Parathyroid adenoma (tissue), 2 donors: ENCODE data around the gene SLC25A1.

Source experiments
- H2AFZ ChIP-seq: fragments of 300-600 bp; sonication (generic); one replicate; pipeline ENCODE4 v1.7.0; 2017; ENCODE audit warnings: antibody characterized with exemption, mild to moderate bottlenecking
- H3K27ac ChIP-seq: fragments of 300-600 bp; sonication (generic); one replicate; pipeline ENCODE4 v1.7.0; 2017
- H3K27me3 ChIP-seq: fragments of 300-600 bp; sonication (generic); one replicate; pipeline ENCODE4 v1.7.0; 2017; ENCODE audit warnings: low read length; ENCODE audit not compliant: control insufficient read depth, insufficient read depth
- H3K36me3 ChIP-seq: fragments of 300-600 bp; sonication (generic); one replicate; pipeline ENCODE4 v1.7.0; 2017; ENCODE audit warnings: low read length; ENCODE audit not compliant: control insufficient read depth, insufficient read depth
- H3K4me1 ChIP-seq: fragments of 300-600 bp; sonication (generic); one replicate; pipeline ENCODE4 v1.7.0; 2017; ENCODE audit warnings: control low read depth
- H3K4me2 ChIP-seq: fragments of 300-600 bp; sonication (generic); one replicate; pipeline ENCODE4 v1.7.0; 2017; ENCODE audit warnings: low read length
- H3K4me3 ChIP-seq: fragments of 300-600 bp; sonication (generic); one replicate; pipeline ENCODE4 v1.7.0; 2017; ENCODE audit warnings: low read depth, low read length
- H3K79me2 ChIP-seq: fragments of 300-600 bp; sonication (generic); one replicate; pipeline ENCODE4 v1.7.0; 2017; ENCODE audit warnings: control low read depth
- H3K9ac ChIP-seq: fragments of 300-600 bp; sonication (generic); one replicate; pipeline ENCODE4 v1.7.0; 2017; ENCODE audit warnings: mild to moderate bottlenecking
- H3K9me3 ChIP-seq: fragments of 300-600 bp; sonication (generic); one replicate; pipeline ENCODE4 v1.7.0; 2017; ENCODE audit warnings: low read length; ENCODE audit not compliant: control insufficient read depth
- TF ChIP-seq, protein P1 (sequence below): fragments of 300-600 bp; sonication (generic); IDR thresholded peaks from one replicate; pipeline ENCODE4 v1.7.0; 2017; ENCODE audit warnings: antibody characterized with exemption, mild to moderate bottlenecking
- donor health status: primary hyperparathyroidism.

Gene SLC25A1

GRCh38 chr22:19213442-19214077, 35.0 kb upstream of the SLC25A1 start:
- Histone ChIP-seq H3K27me3 (no peaks in the 10 kb centered on the region), H3K79me2 (no peaks in the 10 kb centered on the region), H3K4me3 (no peak overlapping the region), H3K27ac (no peak overlapping the region), H3K9me3 (no peaks in the 10 kb centered on the region), H3K9ac (no peak overlapping the region), H2AFZ (no peak overlapping the region), H3K4me2 (no peak overlapping the region), H3K36me3 (no peaks in the 10 kb centered on the region), H3K4me1 (no peaks in the 10 kb centered on the region)
- TF ChIP-seq, protein P1, sequence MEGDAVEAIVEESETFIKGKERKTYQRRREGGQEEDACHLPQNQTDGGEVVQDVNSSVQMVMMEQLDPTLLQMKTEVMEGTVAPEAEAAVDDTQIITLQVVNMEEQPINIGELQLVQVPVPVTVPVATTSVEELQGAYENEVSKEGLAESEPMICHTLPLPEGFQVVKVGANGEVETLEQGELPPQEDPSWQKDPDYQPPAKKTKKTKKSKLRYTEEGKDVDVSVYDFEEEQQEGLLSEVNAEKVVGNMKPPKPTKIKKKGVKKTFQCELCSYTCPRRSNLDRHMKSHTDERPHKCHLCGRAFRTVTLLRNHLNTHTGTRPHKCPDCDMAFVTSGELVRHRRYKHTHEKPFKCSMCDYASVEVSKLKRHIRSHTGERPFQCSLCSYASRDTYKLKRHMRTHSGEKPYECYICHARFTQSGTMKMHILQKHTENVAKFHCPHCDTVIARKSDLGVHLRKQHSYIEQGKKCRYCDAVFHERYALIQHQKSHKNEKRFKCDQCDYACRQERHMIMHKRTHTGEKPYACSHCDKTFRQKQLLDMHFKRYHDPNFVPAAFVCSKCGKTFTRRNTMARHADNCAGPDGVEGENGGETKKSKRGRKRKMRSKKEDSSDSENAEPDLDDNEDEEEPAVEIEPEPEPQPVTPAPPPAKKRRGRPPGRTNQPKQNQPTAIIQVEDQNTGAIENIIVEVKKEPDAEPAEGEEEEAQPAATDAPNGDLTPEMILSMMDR: no peak

DNA sequence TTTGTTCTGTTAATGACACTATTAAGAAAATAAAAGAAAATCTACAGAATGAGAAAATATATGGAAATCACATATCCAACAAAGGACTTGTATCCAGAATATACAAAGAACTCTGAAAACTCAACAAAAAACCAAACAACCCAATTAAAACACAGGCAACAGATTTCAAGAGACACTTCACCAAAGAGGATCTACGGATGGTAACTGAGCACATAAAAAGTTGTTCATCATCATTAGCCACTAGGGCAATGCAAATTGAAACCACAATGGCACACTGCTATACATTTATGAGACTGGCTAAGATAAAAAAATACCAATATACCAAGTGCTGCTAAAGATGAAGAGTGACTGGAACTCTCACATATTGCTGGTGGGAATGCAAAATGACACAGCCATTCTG, 34.5 kb upstream of the SLC25A1 start:
- Histone ChIP-seq H3K4me3 (no peak overlapping the region), H3K4me1 (no peaks in the 10 kb centered on the region), H3K9ac (no peak overlapping the region), H3K4me2 (no peak overlapping the region), H3K79me2 (no peaks in the 10 kb centered on the region), H3K27ac (no peak overlapping the region), H2AFZ (no peak overlapping the region), H3K9me3 (no peaks in the 10 kb centered on the region), H3K27me3 (no peaks in the 10 kb centered on the region), H3K36me3 (no peaks in the 10 kb centered on the region)
- TF ChIP-seq, protein P1: no peak

DNA sequence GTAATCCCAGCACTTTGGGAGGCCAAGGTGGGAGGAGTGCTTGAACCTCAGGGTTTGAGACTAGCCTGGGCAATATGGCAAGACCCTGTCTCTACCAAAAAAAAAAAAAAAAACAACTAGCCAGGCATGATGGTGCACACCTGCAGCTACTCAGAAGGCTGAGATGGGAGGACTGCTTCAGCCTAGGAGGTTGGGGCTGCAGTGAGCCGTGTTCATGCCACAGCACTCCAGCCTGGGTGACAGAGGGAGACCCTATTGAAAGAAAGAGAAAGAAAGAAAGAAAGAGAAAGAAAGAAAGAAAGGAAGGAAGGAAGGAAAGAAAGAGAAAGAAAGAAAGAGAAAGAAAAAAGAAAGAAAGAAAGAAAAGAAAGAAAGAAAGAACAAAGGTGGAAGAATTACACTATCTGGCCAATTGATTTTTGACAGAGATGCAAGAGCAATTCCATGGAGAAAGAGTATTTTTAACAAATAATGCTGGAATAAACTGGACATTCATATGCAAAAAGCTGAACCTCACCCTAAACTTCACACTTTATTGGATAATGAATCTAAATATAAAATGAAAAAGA, 33.9 kb upstream of the SLC25A1 start:
- no peak overlapping the region for H3K4me3 ChIP-seq
- H2AFZ ChIP-seq: no peak overlapping the region
- no peaks in the 10 kb centered on the region for H3K36me3 ChIP-seq
- H3K79me2 ChIP-seq: no peaks in the 10 kb centered on the region
- H3K27ac ChIP-seq: no peak overlapping the region
- H3K27me3 ChIP-seq: no peaks in the 10 kb centered on the region
- TF ChIP-seq, protein P1: no peak
- no peak overlapping the region for H3K9ac ChIP-seq
- H3K9me3 ChIP-seq: no peaks in the 10 kb centered on the region
- no peak overlapping the region for H3K4me2 ChIP-seq
- H3K4me1 ChIP-seq: no peaks in the 10 kb centered on the region

GRCh38 chr22:19210188-19210587, 31.7 kb upstream of the SLC25A1 start:
- Histone ChIP-seq H3K4me2 (no peak overlapping the region), H3K79me2 (no peaks in the 10 kb centered on the region), H3K27me3 (no peaks in the 10 kb centered on the region), H3K9ac (no peak overlapping the region), H3K4me1 (no peaks in the 10 kb centered on the region), H3K9me3 (no peaks in the 10 kb centered on the region), H2AFZ (no peak overlapping the region), H3K4me3 (no peak overlapping the region), H3K27ac (no peak overlapping the region), H3K36me3 (no peaks in the 10 kb centered on the region)
- TF ChIP-seq, protein P1: no peak

- no peak overlapping the region for H3K4me3 ChIP-seq
- H3K9ac ChIP-seq: no peak overlapping the region
- no peaks in the 10 kb centered on the region for H3K36me3 ChIP-seq
Observed at GRCh38 chr22:19208287-19208847, 29.8 kb upstream of the SLC25A1 start.

More at GRCh38 chr22:19208287-19208847, 29.8 kb upstream of the SLC25A1 start:
- Histone ChIP-seq H3K4me2 (no peak overlapping the region), H3K27ac (no peak overlapping the region), H3K27me3 (no peaks in the 10 kb centered on the region), H3K79me2 (no peaks in the 10 kb centered on the region), H2AFZ (no peak overlapping the region), H3K4me1 (no peaks in the 10 kb centered on the region), H3K9me3 (no peaks in the 10 kb centered on the region)
- TF ChIP-seq, protein P1: no peak
